Spleen (tissue), 11 donors: ENCODE data around the gene RFTN1. TPM values are rescaled to one million over a fixed set of nuclear protein-coding genes. Genes with fewer than 3 reads are reported as not detected.
A peak's percentile ranks its signal among the peaks of the same experiment; 100 is the strongest.

ENCODE experiments used
- DNase-seq: peaks from one replicate; pipeline ENCODE4 v3.0.0-alpha.2; 2020
- H3K27ac ChIP-seq, 8 donors: fragments of 200-600 bp; sonication (generic) in 7 of 8; 1 replicate in 4 of 8; 2 replicates in 4 of 8; pipeline versions ENCODE4 v1.5.0 to v1.8.0; 2016 to 2021; ENCODE audit warnings: inconsistent platforms in 4 of 8, mild to moderate bottlenecking in 4 of 8, moderate library complexity in 1 of 8
- H3K27me3 ChIP-seq, 7 donors: fragments of 200-600 bp; sonication (generic) in 6 of 7; replicated peaks in 1 of 7; 1 replicate in 4 of 7; 2 replicates in 3 of 7; pipeline versions ENCODE4 v1.5.0 to v1.8.0; 2016 to 2021; ENCODE audit warnings: inconsistent platforms in 3 of 7, mild to moderate bottlenecking in 1 of 7
- H3K36me3 ChIP-seq, 6 donors: fragments of 200-600 bp; sonication (generic) in 5 of 6; 1 replicate in 4 of 6; 2 replicates in 2 of 6; pipeline versions ENCODE4 v1.5.0 to v1.8.0; 2016 to 2021; ENCODE audit warnings: inconsistent platforms in 2 of 6
- H3K4me1 ChIP-seq, 6 donors: fragments of 200-600 bp; sonication (generic) in 5 of 6; 1 replicate in 3 of 6; 2 replicates in 3 of 6; pipeline versions ENCODE4 v1.5.0 to v1.8.0; 2016 to 2021; ENCODE audit warnings: inconsistent platforms in 3 of 6
- H3K4me3 ChIP-seq, 8 donors: fragments of 200-600 bp; sonication (generic) in 7 of 8; 1 replicate in 4 of 8; 2 replicates in 4 of 8; pipeline versions ENCODE4 v1.5.0 to v1.8.0; 2016 to 2021; ENCODE audit warnings: inconsistent platforms in 4 of 8, mild to moderate bottlenecking in 4 of 8, moderate library complexity in 2 of 8
- H3K9me3 ChIP-seq, 8 donors: fragments of 200-600 bp; sonication (generic) in 7 of 8; 1 replicate in 4 of 8; 2 replicates in 4 of 8; pipeline versions ENCODE4 v1.5.0 to v1.8.0; 2016 to 2021; ENCODE audit warnings: inconsistent platforms in 4 of 8
- CTCF ChIP-seq, 11 experiments: fragments of 200-600 bp in 7 of 11; fragments of 450-650 bp in 4 of 11; sonication (generic) in 4 of 11; IDR thresholded peaks in 8 of 11; conservative IDR thresholded peaks in 3 of 11; 1 replicate in 7 of 11; 2 replicates in 4 of 11; pipeline versions ENCODE4 v1.4.0 to v1.8.0; 2016 to 2021; ENCODE audit warnings: antibody characterized with exemption in 11 of 11, inconsistent platforms in 4 of 11, mild to moderate bottlenecking in 1 of 11
- POLR2A ChIP-seq, 3 donors: fragments of 450-650 bp; IDR thresholded peaks; one replicate each; pipeline ENCODE4 v1.5.1; 2017; ENCODE audit warnings: antibody characterized with exemption in 3 of 3, mild to moderate bottlenecking in 1 of 3
- POLR2AphosphoS5 ChIP-seq, 3 donors: sonication (generic); formaldehyde crosslinking; IDR thresholded peaks; one replicate each; pipeline ENCODE4 v1.5.1; 2017; ENCODE audit warnings: antibody characterized with exemption in 3 of 3
- WGBS, 5 donors: extraction: QIAGEN DNeasy Blood & Tissue Kit in 3 of 5; methylation state at CpG; one replicate each; pipeline versions ENCODE4 v1.1.5 to v1.1.7; 2013 to 2018; 5-methylcytosine and 5-hydroxymethylcytosine counted together
- intact Hi-C: fragments of 100-400 bp; cut with DNase I; formaldehyde crosslinking; loops from one replicate; pipeline ENCODE4 v1.15.0; 2023; ENCODE audit warnings: low total_unique reads
- polyA plus RNA-seq, 3 donors: library from polyadenylated mRNA; stranded (reverse); fragments of 200-250 nt; gene quantifications; one replicate each; pipeline ENCODE4 v1.2.1, GENCODE V29; 2013
- total RNA-seq, 7 donors: library from RNA; depleted of rRNA in 3 of 7; stranded (reverse); fragments of >200 nt in 3 of 7; fragmentation: NEBNext Ultra II Directional in 4 of 7; extraction: Animal tissue kit (Norgen Biotek cat#: 25700) in 4 of 7; gene quantifications; one replicate each; pipeline versions ENCODE4 v1.1.0 to v1.2.1, GENCODE V29; 2016 to 2021
- donor health status: healthy with polysubstance abuse.
- donor health status: DM: no; HTN: no; CAD: no; lungs with moderate emphysema.
- donor health status: DM: no; HTN: no; CAD: no.
- donor health status: Bipolar disorder and iron deficiency.
- donor health status: healthy.
- donor health status: DM: no; HTN: no; CAD: no.
- donor health status: DM: yes; HTN: yes; CAD: no.

Gene RFTN1
- total and polyA plus RNA-seq, 10 donors: 30.4 to 106 (median 75.3) TPM

GRCh38 chr3:16374935-16375245, 138.6 kb downstream of the RFTN1 start:
- Histone ChIP-seq H3K9me3 (peaks cover 0 to 14% (median 0%) of the 10 kb centered on the region in 8 donors), H3K36me3 (peaks cover 0 to 31% (median 3%) of the 10 kb centered on the region in 6 donors), H3K4me1 (peaks cover 38 to 100% (median 82%) of the 10 kb centered on the region in 6 donors), H3K4me3 (no peak overlapping the region), H3K27ac (peak overlapping the region in 7 of 8 donors; percentile 20 to 69 (median 62)), H3K27me3 (no peaks in the 10 kb centered on the region)
- DNase-seq: no peak
- no peak for TF ChIP-seq POLR2A (IDR thresholded peaks at IDR 0.05)
- TF ChIP-seq POLR2AphosphoS5 (IDR thresholded peaks at IDR 0.05): no peak
- TF ChIP-seq CTCF (IDR thresholded peaks at IDR 0.05 in 8 of 11, conservative IDR thresholded peaks at IDR 0.05 in 3 of 11): no peak
- 48 to 74% (median 61%) methylated on average over 2 of the region's 2 CpGs for WGBS, 5 donors
- intact Hi-C loops: no loop called here

GRCh38 chr3:16374047-16374934, 139.2 kb downstream of the RFTN1 start:
- H3K9me3 ChIP-seq: peaks cover 0 to 14% (median 0%) of the 10 kb centered on the region in 8 donors
- H3K36me3 ChIP-seq: peaks cover 0 to 37% (median 8%) of the 10 kb centered on the region in 6 donors
- H3K4me1 ChIP-seq: peaks cover 37 to 99% (median 83%) of the 10 kb centered on the region in 6 donors
- DNase-seq: peak; percentile 84
- TF ChIP-seq POLR2AphosphoS5 (IDR thresholded peaks at IDR 0.05) (peak in 2 of 3 donors; percentile 46 to 66), POLR2A (IDR thresholded peaks at IDR 0.05) (no peak)
- peak overlapping the region in 7 of 8 donors; percentile 20 to 69 (median 62) for H3K27ac ChIP-seq
- no peaks in the 10 kb centered on the region for H3K27me3 ChIP-seq
- intact Hi-C loops: no loop called here
- H3K4me3 ChIP-seq: peak overlapping the region in 1 of 8 donors; percentile 11
- 58 to 78% (median 66%) methylated on average over 17 of the region's 17 CpGs for WGBS, 5 donors

GRCh38 chr3:16373341-16373946, 140.1 kb downstream of the RFTN1 start:
- Histone ChIP-seq H3K27me3 (no peaks in the 10 kb centered on the region), H3K9me3 (peaks cover 0 to 7% (median 0%) of the 10 kb centered on the region in 8 donors), H3K4me3 (no peak overlapping the region), H3K27ac (peak overlapping the region; percentile 17 to 69 (median 62)), H3K4me1 (peaks cover 37 to 91% (median 79%) of the 10 kb centered on the region in 6 donors), H3K36me3 (peaks cover 0 to 46% (median 16%) of the 10 kb centered on the region in 6 donors)
- intact Hi-C loops: no loop called here
- DNase-seq: no peak
- TF ChIP-seq CTCF (IDR thresholded peaks at IDR 0.05 in 8 of 11, conservative IDR thresholded peaks at IDR 0.05 in 3 of 11): no peak
- TF ChIP-seq POLR2AphosphoS5 (IDR thresholded peaks at IDR 0.05): peak in 1 of 3 donors; percentile 21
- no peak for TF ChIP-seq POLR2A (IDR thresholded peaks at IDR 0.05)
- WGBS, 5 donors: 71 to 87% (median 76%) methylated on average over 3 of the region's 3 CpGs

- H3K36me3 ChIP-seq: peaks cover 0 to 50% (median 20%) of the 10 kb centered on the region in 6 donors
- no peak for TF ChIP-seq CTCF (IDR thresholded peaks at IDR 0.05 in 8 of 11, conservative IDR thresholded peaks at IDR 0.05 in 3 of 11)
- no peak for TF ChIP-seq POLR2A (IDR thresholded peaks at IDR 0.05)
- peak in 1 of 3 donors; percentile 35 for TF ChIP-seq POLR2AphosphoS5 (IDR thresholded peaks at IDR 0.05)
- no peak for DNase-seq
- peak overlapping the region; percentile 20 to 69 (median 62) for H3K27ac ChIP-seq
- 60 to 68% (median 65%) methylated on average over 12 of the region's 12 CpGs for WGBS, 5 donors
- intact Hi-C loops: no loop called here
- no peaks in the 10 kb centered on the region for H3K9me3 ChIP-seq
- peaks cover 32 to 82% (median 71%) of the 10 kb centered on the region in 6 donors for H3K4me1 ChIP-seq
- no peak overlapping the region for H3K4me3 ChIP-seq
- no peaks in the 10 kb centered on the region for H3K27me3 ChIP-seq
Measured at GRCh38 chr3:16372362-16373292, 140.9 kb downstream of the RFTN1 start.
